ENCODE measurements around the gene SETD4. TPM values are rescaled to one million over a fixed set of nuclear protein-coding genes. Genes with fewer than 3 reads are reported as not detected.

SETD4 gene, protein sequence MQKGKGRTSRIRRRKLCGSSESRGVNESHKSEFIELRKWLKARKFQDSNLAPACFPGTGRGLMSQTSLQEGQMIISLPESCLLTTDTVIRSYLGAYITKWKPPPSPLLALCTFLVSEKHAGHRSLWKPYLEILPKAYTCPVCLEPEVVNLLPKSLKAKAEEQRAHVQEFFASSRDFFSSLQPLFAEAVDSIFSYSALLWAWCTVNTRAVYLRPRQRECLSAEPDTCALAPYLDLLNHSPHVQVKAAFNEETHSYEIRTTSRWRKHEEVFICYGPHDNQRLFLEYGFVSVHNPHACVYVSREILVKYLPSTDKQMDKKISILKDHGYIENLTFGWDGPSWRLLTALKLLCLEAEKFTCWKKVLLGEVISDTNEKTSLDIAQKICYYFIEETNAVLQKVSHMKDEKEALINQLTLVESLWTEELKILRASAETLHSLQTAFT
- total RNA-seq = 10 to 100 TPM in 1 of 6 experiments, 1 to 10 TPM in 5; 5.0 to 10.4 (median 7.3) TPM
- long read RNA-seq, partial matches to known transcripts = 0 of 2 reads
- long read RNA-seq, other reads (novel, unspliced or antisense) = 2 of 2 reads

DNA sequence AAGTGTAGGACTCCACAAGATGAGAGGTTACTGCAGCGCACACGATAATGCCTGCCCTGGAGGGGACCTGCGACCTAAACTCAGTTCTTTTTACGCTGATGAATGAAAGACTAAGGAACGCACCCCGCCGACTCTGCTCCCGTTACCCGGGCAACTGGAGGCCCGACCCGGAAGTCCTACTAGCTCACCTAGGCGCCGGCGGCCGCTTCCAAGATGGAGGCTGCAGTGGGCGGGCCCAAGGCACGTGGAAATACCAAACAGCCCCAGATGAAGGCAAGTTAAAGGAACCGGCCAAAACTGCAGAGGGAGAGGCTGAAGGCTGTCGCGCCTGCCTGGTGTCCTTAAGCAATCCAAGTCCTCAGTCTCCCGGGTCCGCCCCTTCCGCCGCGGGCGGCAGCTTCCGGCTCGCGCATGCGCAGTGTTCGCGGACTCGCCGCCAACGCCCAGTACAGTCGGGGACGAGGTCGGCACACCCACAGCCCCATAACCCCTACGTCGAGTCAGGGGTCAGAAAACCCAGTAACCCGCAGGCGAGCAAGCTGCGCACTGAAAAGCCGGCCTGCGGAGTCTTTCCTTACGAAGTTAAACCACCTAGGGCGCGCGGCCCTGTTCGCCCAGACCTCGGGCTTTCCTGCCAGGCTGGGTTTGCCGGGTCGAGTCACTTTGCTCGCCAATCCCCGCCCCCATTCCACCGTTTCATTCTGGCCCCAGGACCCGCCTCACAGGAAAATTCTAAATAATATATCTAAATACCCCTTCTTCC is at the start of gene SETD4:
Gene SETD4, minus strand, starts transcription at position 368 of the 763 bp plus-strand sequence. CDS start 1,638 bp downstream, outside the sequence.
- TF ChIP-seq POLR2A (IDR thresholded peaks at IDR 0.05) = peak; percentile 94
- TF ChIP-seq, protein P1, sequence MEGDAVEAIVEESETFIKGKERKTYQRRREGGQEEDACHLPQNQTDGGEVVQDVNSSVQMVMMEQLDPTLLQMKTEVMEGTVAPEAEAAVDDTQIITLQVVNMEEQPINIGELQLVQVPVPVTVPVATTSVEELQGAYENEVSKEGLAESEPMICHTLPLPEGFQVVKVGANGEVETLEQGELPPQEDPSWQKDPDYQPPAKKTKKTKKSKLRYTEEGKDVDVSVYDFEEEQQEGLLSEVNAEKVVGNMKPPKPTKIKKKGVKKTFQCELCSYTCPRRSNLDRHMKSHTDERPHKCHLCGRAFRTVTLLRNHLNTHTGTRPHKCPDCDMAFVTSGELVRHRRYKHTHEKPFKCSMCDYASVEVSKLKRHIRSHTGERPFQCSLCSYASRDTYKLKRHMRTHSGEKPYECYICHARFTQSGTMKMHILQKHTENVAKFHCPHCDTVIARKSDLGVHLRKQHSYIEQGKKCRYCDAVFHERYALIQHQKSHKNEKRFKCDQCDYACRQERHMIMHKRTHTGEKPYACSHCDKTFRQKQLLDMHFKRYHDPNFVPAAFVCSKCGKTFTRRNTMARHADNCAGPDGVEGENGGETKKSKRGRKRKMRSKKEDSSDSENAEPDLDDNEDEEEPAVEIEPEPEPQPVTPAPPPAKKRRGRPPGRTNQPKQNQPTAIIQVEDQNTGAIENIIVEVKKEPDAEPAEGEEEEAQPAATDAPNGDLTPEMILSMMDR (IDR thresholded peaks at IDR 0.05) = no peak
- H3K27me3 ChIP-seq = no peaks in the 10 kb centered on the region
- WGBS (ENCODE audit: insufficient coverage, low coverage, low lambda C conversion rate, missing lambda C conversion rate) = 0% methylated on average over 13 of the region's 57 CpGs

DNA sequence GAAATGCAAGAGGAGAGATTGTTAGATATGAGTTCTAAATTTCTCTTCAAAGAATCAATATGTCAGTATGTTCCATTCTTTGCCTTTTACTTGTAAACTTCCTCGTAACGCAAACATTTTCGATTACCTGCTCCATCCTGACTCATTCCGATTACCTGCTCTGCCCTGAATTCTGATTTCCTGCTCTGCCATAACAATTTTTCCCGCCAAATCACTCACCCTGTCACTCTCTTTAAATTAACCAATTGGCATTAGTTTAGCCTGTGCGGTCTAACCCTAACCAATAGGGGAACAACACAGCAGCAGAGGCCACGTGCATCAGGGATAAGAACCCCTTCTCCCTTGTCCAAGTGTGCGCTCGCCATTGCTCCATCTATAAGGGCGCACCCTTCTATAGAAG is 49.5 kb upstream of the SETD4 start:
- Histone ChIP-seq H3K27ac (no peak overlapping the region), H3K4me1 (peaks cover 0 to 7% (median 0%) of the 10 kb centered on the region in 4 donors), H3K36me3 (no peaks in the 10 kb centered on the region), H3K27me3 (no peaks in the 10 kb centered on the region), H3K9me3 (no peaks in the 10 kb centered on the region), H3K4me3 (no peak overlapping the region)
- TF ChIP-seq, protein P1 (IDR thresholded peaks at IDR 0.05) = no peak
- no peak for TF ChIP-seq POLR2A (IDR thresholded peaks at IDR 0.05)
- DNase-seq (no peak), ATAC-seq (no peak)
- 89% methylated on average over 10 of the region's 10 CpGs for WGBS (ENCODE audit: insufficient coverage, low coverage, low lambda C conversion rate, missing lambda C conversion rate)
- intact Hi-C loops (cut with DNase I) = no loop called here

More for the DNA sequence above, at the start of gene SETD4:
- H3K4me1 ChIP-seq = peaks cover 0 to 29% (median 5%) of the 10 kb centered on the region in 4 donors
- DNase-seq (peak; percentile 93 to 95 (median 94)), ATAC-seq (peak; percentile 90 to 94 (median 92))
- peak within 1 kb of the TSS; percentile 85 to 87 (median 86) for H3K27ac ChIP-seq
- no peaks in the 10 kb centered on the region for H3K9me3 ChIP-seq
- peaks cover 0 to 30% (median 16%) of the 10 kb centered on the region in 4 donors for H3K36me3 ChIP-seq
- intact Hi-C loops (cut with DNase I) = no loop called here
- peak within 1 kb of the TSS; percentile 51 to 96 (median 88) for H3K4me3 ChIP-seq

GRCh38 chr21:36105327-36105842 is 45.1 kb upstream of the SETD4 start:
- DNase-seq (no peak), ATAC-seq (no peak)
- no peak for TF ChIP-seq POLR2A (IDR thresholded peaks at IDR 0.05)
- TF ChIP-seq, protein P1 (IDR thresholded peaks at IDR 0.05) = no peak
- WGBS (ENCODE audit: insufficient coverage, low coverage, low lambda C conversion rate, missing lambda C conversion rate) = 79% methylated on average over 3 of the region's 4 CpGs
- Histone ChIP-seq H3K27me3 (no peaks in the 10 kb centered on the region), H3K27ac (no peak overlapping the region), H3K36me3 (no peaks in the 10 kb centered on the region), H3K9me3 (no peaks in the 10 kb centered on the region), H3K4me1 (no peaks in the 10 kb centered on the region), H3K4me3 (no peak overlapping the region)
- intact Hi-C loops (cut with DNase I) = no loop called here

Data from right lobe of liver (tissue), 6 donors.